ENCODE data around the gene CEACAM6.
A peak's percentile ranks its signal among the peaks of the same experiment; 100 is the strongest.
"Not testable (repeated sequence)": the region's sequence is repeated elsewhere in the genome, so short reads cannot be mapped to it uniquely, and the experiment has no call there.

The CEACAM6 gene

DNA sequence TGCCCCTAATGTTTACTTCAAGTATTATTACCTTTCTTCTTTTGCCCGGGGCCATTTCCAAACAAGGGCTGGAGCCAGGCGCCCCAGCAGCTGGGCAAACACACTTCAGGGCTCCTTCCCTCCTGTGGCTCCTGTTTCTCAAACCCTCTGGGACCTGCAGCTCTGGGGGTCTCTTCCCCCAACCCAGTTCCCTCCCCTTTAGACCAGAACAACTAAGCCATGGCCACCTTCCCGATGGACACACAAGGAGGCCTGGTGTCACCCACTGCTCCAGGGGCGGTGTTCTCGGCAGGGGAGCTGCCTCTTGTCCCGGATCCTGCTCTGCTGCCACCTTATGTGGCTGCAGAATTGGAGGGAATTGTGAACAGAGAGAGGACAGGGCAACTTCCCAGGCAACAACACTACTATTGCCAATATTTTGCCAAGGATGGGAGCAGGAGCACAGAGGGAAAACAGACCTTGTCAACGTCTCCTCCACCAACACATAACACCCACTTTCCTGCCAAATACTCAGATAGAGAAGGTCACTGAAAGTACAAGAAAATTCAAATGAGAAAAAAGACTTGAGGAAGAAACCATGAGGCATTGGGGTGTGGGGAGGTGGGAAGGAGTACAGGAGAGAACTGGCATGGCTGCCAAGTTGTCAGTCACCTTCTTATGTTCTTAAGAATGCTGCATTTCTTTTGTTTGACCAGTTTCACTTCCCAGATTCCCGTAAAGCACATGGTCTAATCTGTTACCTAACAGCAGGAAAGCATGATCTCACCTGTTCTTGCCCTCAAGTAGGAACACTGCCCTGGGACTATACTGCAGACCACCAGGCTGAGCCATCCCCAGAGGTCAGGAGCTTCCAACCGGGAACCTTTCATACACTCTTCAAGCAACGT, 4.8 kb upstream of the CEACAM6 start:
- not testable (repeated sequence) for DNase-seq

DNA sequence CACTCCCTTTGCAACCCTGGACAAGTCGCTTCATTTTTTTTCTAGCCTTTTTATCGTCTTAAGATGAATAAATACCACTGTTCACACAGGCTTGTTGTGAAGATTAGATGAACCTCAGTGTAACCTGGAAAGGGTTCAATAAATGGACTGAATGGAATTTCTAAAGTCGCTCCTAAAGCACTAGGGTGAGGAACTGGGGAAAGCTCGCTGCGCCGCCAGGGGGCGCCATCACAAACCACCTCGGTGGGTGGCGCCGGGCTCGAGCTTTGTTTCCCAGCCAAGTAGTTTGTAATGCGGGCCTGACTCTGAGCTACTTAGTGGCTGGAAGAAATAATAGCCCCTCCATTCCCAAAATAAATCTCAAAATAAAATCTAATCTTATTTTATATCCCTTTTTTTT, 2.2 kb upstream of the CEACAM6 start:
- DNase-seq, result peak; percentile 42 to 81 (median 62)

GRCh38 chr19:41753936-41754529, 1.3 kb upstream of the CEACAM6 start:
- DNase-seq, result peak; percentile 19 to 78 (median 54)

DNA sequence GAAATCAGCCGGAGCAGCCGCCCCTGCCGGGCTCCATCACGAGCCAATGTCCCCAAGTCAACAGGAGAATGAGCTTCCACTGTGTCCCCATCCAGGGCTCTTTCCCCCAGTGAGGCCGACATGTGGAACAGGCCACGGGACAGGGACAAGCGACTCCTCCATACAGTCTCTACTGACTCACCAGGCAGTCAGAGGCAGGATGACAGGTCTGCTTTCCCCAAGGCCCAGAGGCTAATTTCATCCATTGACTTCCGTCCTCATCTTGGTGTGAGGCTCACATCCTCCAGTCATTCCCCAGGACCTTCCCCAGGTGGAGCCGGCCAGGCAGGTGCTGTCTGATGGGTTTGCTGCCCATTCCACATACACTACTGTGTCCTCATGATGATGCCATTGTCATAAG, 3.5 kb downstream of the CEACAM6 start:
- DNase-seq, result no peak

GRCh38 chr19:41767115-41767514, 11.8 kb downstream of the CEACAM6 start:
- DNase-seq, result no peak

DNA sequence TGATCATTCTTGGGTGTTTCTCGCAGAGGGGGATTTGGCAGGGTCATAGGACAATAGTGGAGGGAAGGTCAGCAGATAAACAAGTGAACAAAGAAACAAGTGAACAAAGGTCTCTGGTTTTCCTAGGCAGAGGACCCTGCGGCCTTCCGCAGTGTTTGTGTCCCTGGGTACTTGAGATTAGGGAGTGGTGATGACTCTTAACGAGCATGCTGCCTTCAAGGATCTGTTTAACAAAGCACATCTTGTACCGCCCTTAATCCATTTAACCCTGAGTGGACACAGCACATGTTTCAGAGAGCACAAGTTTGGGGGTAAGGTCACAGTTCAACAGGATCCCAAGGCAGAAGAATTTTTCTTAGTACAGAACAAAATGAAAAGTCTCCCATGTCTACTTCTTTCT, 12.8 kb downstream of the CEACAM6 start:
- not testable (repeated sequence) for DNase-seq

DNA sequence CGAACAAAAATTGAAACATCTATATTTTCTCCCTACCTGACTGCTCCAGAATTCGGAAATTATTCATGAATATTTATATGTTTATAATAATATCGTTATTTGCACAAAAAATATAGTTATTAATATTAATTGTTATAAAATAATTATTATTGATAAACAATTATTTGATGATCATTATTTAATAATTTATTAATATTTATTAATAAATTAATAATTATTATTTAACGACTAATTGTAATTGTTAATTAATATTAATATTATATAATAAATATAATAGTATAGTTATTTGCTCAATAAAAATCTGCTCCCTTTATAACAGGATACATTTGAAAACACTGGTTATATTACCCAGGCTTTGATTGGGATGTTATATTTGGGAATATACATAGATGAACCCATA, 14.3 kb downstream of the CEACAM6 start:
- no peak for DNase-seq

DNA sequence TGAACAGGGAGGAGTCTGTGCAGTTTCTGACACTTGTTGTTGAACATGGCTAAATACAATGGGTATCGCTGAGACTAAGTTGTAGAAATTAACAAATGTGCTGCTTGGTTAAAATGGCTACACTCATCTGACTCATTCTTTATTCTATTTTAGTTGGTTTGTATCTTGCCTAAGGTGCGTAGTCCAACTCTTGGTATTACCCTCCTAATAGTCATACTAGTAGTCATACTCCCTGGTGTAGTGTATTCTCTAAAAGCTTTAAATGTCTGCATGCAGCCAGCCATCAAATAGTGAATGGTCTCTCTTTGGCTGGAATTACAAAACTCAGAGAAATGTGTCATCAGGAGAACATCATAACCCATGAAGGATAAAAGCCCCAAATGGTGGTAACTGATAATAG, 16.1 kb downstream of the CEACAM6 start:
- no peak for DNase-seq

DNA sequence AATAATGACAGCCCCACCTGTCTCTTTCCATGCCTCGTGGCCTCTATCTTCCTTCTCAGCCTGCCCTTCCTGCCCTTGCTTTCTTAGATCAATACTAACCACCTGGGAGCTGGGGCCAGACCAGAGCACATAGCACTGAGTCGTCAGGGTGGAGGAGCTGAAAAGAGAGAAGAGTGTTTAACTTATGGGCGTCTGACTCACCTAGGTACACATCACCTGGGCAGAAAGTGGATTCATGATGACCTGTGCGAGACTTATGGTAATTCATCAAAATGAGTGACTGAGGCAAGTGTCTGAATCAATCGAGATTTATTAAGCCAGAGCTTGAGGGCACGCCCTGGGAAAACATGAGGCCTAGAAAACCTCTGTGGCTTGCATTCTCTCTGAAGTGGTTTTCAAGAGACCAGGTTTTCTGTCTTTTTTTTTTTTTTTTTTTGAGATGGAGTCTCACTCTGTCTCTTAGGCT, 19.2 kb downstream of the CEACAM6 start:
- peak; percentile 19 to 82 (median 50) for DNase-seq

- no peak for DNase-seq
These were observed 21.4 kb downstream of the CEACAM6 start for GRCh38 chr19:41776700-41777099.

- DNase-seq, result no peak
These were observed 28.3 kb downstream of the CEACAM6 start for GRCh38 chr19:41783612-41784011.

- DNase-seq, result no peak
These were observed 29.0 kb downstream of the CEACAM6 start for GRCh38 chr19:41784312-41784711.

GRCh38 chr19:41784743-41785142, 29.4 kb downstream of the CEACAM6 start:
- DNase-seq, result no peak

- DNase-seq, result peak; percentile 43 to 83 (median 64)
These were observed 30.3 kb downstream of the CEACAM6 start for GRCh38 chr19:41785653-41786052.

- no peak for DNase-seq
These were observed 31.7 kb downstream of the CEACAM6 start for GRCh38 chr19:41787055-41787454.

DNA sequence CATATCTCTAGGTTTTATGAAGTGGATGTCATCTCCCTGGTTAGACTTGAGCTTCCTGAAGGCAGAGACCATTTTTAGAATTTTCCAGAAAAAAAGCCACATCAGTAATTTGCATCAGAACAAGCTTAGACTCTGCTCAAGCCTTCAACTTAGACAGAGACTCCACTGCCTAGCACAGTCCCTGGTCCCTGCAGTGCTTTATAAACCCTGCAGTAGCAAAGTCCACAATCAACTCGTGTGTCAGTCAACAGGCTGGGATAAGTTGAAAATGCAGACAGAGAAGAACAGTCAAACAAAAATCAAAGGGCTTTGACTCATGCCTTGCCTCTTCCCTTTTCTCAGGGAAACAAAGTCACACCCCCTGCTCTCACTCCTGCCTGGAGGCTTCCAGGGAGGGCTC, 33.2 kb downstream of the CEACAM6 start:
- DNase-seq, result not testable (repeated sequence)

- DNase-seq, result not testable (repeated sequence)
These were observed 33.7 kb downstream of the CEACAM6 start for GRCh38 chr19:41789053-41789452.

DNA sequence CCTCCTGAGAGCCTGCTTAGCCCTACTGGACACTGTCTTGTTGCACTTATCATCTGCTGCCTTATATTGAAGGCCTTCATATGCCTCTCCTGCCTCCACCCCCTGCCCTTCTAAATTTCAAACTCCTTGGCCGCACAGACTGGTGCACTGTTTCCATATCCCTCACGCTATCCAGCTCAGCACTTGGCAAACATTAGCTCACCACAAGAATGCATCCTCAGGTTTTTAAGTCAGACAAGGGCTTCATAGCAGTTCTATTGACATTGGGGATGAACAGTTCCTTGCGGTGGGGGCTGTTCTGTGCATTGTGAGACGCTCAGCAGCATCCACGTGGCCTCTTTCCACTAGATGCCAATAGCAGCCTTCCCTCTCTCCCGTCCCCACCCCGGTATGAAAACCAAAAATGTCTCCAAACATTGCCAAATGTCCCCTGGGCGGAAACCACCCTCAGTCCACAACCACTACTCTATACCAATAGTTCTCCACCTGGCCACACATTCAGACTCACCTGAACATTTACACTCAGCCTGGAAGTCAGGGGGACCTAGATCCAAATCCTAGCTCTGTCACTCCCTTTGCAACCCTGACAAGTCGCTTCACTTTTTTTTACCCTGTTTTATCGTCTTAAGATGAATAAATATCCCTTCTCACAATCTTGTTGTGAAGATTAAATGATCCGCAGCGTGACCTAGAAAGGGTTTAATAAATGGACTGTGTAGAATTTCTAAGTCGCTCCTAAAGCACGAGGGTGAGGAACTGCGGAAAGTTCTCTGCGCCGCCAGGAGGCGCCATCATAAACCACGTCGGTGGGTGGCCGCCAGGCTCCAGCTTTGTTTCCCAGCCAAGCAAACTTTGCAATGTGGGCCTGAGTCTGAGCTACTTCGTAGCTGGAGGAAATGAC, 37.4 kb downstream of the CEACAM6 start:
- DNase-seq, result peak in 5 of 6 experiments; percentile 16 to 47 (median 34)

- no peak for DNase-seq
These were observed 38.0 kb downstream of the CEACAM6 start for GRCh38 chr19:41793414-41793727.

- peak; percentile 12 to 68 (median 39) for DNase-seq
These were observed 39.7 kb downstream of the CEACAM6 start for GRCh38 chr19:41795031-41795461.

DNA sequence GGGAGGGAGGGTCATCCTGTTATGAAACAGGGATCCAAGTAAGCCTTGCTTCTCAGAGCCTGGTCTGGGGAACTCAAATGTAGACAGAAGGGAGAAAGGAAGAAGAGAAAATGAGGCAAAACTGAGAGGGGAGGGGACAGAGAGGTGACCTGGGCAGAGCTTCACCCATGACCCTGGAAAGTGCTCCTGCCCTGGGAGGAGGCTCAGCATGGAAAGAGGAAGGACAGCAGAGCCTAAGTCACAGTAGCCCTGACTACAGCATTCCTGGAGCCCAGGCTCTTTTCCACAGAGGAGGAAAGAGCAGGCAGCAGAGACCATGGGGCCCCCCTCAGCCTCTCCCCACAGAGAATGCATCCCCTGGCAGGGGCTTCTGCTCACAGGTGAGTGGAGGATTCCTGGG, 41.0 kb downstream of the CEACAM6 start, which contains the start of gene CEACAM3:
CEACAM3 (plus strand) TSS at position 226 of the 400 bp plus-strand sequence; CDS start at position 317, 91 bp downstream.
- no peak for DNase-seq

GRCh38 chr19:41796901-41797300, 41.6 kb downstream of the CEACAM6 start:
- DNase-seq, result no peak

GRCh38 chr19:41799444-41800000, 44.2 kb downstream of the CEACAM6 start:
- DNase-seq, result no peak
